Measurements from ENCODE around the gene STK25. TPM values are rescaled to one million over a fixed set of nuclear protein-coding genes. Genes with fewer than 3 reads are reported as not detected.

STK25 gene
- total and polyA plus RNA-seq, 2 donors (not counting 3 experiments of a cell fraction or from before 2014, with no cell fraction given): 286 to 715 TPM

- H3K9me3 ChIP-seq (replicated peaks; ENCODE audit: control insufficient read depth, insufficient read depth, low read length): no peaks in the 10 kb centered on the region
- TF ChIP-seq FOS (IDR thresholded peaks at IDR 0.05; ENCODE audit: borderline replicate concordance, insufficient read depth, low read length): no peak
- no peak for TF ChIP-seq JUN (IDR thresholded peaks at IDR 0.05; ENCODE audit: borderline replicate concordance, insufficient read depth, insufficient read length, low read depth)
- TF ChIP-seq MYC (IDR thresholded peaks at IDR 0.05; ENCODE audit: low read depth, low read length): no peak
- no peaks in the 10 kb centered on the region for H3K9me1 ChIP-seq (replicated peaks; ENCODE audit: control insufficient read depth, extremely low read depth, insufficient read depth, low read length)
- no peak overlapping the region for H3K4me2 ChIP-seq (ENCODE audit: insufficient read depth, low read length)
- H3K4me3 ChIP-seq (replicated peaks in 1 of 3; ENCODE audit: insufficient read depth in 1 of 3, low read depth in 1 of 3, low read length in 3 of 3): no peak overlapping the region
- peaks cover 5 to 56% of the 10 kb centered on the region in 2 experiments for H3K36me3 ChIP-seq (ENCODE audit: control insufficient read depth in 2 of 2, extremely low read depth in 1 of 2, insufficient read depth in 2 of 2, low read length in 2 of 2)
- FAIRE-seq (no peak), DNase-seq (ENCODE audit: low read depth, low spot score) (no peak)
- H4K20me1 ChIP-seq (replicated peaks; ENCODE audit: control insufficient read depth, extremely low read depth, insufficient read depth, low read length): no peaks in the 10 kb centered on the region
- no peaks in the 10 kb centered on the region for H3K4me1 ChIP-seq (ENCODE audit: control insufficient read depth, extremely low read depth, insufficient read depth, low read length)
- dilution Hi-C loops (cut with MboI; ENCODE audit: extremely low pct_ligation_motif_present, low sequenced_read_pairs): no loop called here
- POLR2A ChIA-PET: no interaction called here
- no peak overlapping the region for H2AFZ ChIP-seq (ENCODE audit: low read depth, low read length)
- H3K27me3 ChIP-seq (ENCODE audit: control insufficient read depth in 2 of 2, insufficient read depth in 2 of 2, low read length in 2 of 2): no peaks in the 10 kb centered on the region
- H3K79me2 ChIP-seq (ENCODE audit: control insufficient read depth, insufficient read depth, low read length): no peaks in the 10 kb centered on the region
- CTCF ChIA-PET: no interaction called here
- BruUV-seq (replicated peaks): no TSS peak
- H3K27ac ChIP-seq (ENCODE audit: insufficient read depth, low read depth, low read length): no peak overlapping the region
- intact Hi-C loops (cut with micrococcal nuclease): no loop called here
- no peak overlapping the region for H3K9ac ChIP-seq (replicated peaks; ENCODE audit: extremely low read depth, insufficient read depth, low read length)
Measured at GRCh38 chr2:241494311-241494908, 14.0 kb downstream of the STK25 start.

GRCh38 chr2:241493092-241493491, 15.3 kb downstream of the STK25 start:
- intact Hi-C loops (cut with micrococcal nuclease): no loop called here

More at GRCh38 chr2:241493092-241493491, 15.3 kb downstream of the STK25 start:
- H3K9me1 ChIP-seq (replicated peaks; ENCODE audit: control insufficient read depth, extremely low read depth, insufficient read depth, low read length): no peaks in the 10 kb centered on the region
- no peak for FAIRE-seq
- H3K79me2 ChIP-seq (ENCODE audit: control insufficient read depth, insufficient read depth, low read length): no peaks in the 10 kb centered on the region
- no peak overlapping the region for H2AFZ ChIP-seq (ENCODE audit: low read depth, low read length)
- no peak overlapping the region for H3K9ac ChIP-seq (replicated peaks; ENCODE audit: extremely low read depth, insufficient read depth, low read length)
- no peak overlapping the region for H3K27ac ChIP-seq (ENCODE audit: insufficient read depth, low read depth, low read length)
- H3K4me2 ChIP-seq (ENCODE audit: insufficient read depth, low read length): no peak overlapping the region
- no peaks in the 10 kb centered on the region for H4K20me1 ChIP-seq (replicated peaks; ENCODE audit: control insufficient read depth, extremely low read depth, insufficient read depth, low read length)
- H3K4me3 ChIP-seq (replicated peaks in 1 of 3; ENCODE audit: insufficient read depth in 1 of 3, low read depth in 1 of 3, low read length in 3 of 3): no peak overlapping the region
- BruUV-seq (replicated peaks): no TSS peak
- peaks cover 5 to 44% of the 10 kb centered on the region in 2 experiments for H3K36me3 ChIP-seq (ENCODE audit: control insufficient read depth in 2 of 2, extremely low read depth in 1 of 2, insufficient read depth in 2 of 2, low read length in 2 of 2)
- no peaks in the 10 kb centered on the region for H3K9me3 ChIP-seq (replicated peaks; ENCODE audit: control insufficient read depth, insufficient read depth, low read length)
- TF ChIP-seq CTCF (IDR thresholded peaks at IDR 0.05; ENCODE audit: extremely low read depth in 1 of 2, insufficient read depth in 1 of 2, low read depth in 1 of 2, low read length in 2 of 2) (no peak), FOS (IDR thresholded peaks at IDR 0.05; ENCODE audit: borderline replicate concordance, insufficient read depth, low read length) (no peak), EZH2 (IDR thresholded peaks at IDR 0.05; ENCODE audit: borderline replicate concordance, low read depth, low read length, severe bottlenecking) (no peak), POLR2AphosphoS5 (IDR thresholded peaks at IDR 0.05; ENCODE audit: insufficient read depth, low read depth, low read length) (no peak), MYC (IDR thresholded peaks at IDR 0.05; ENCODE audit: low read depth, low read length) (no peak), MAX (IDR thresholded peaks at IDR 0.05; ENCODE audit: insufficient read depth, insufficient read length) (no peak), JUN (IDR thresholded peaks at IDR 0.05; ENCODE audit: borderline replicate concordance, insufficient read depth, insufficient read length, low read depth) (no peak), POLR2A (IDR thresholded peaks at IDR 0.05; ENCODE audit: low read depth, low read length) (no peak), GATA2 (IDR thresholded peaks at IDR 0.05; ENCODE audit: insufficient read depth, insufficient read length, low read depth, low read length) (no peak)
- no peaks in the 10 kb centered on the region for H3K27me3 ChIP-seq (ENCODE audit: control insufficient read depth in 2 of 2, insufficient read depth in 2 of 2, low read length in 2 of 2)
- dilution Hi-C loops (cut with MboI; ENCODE audit: extremely low pct_ligation_motif_present, low sequenced_read_pairs): no loop called here
- ChIA-PET CTCF (interaction anchor here (0.7 to 1.7 kb wide), 2 partner anchors 10 to 166 kb away, joined by 3 read pairs; no protein-coding TSS in a partner anchor), POLR2A (no interaction called here)
- DNase-seq (ENCODE audit: low read depth, low spot score): no peak
- H3K4me1 ChIP-seq (ENCODE audit: control insufficient read depth, extremely low read depth, insufficient read depth, low read length): no peaks in the 10 kb centered on the region
